Rectal smooth muscle tissue (tissue), 1 donor: ENCODE measurements around the gene RIOK2.
"Not testable (repeated sequence)": the region's sequence is repeated elsewhere in the genome, so short reads cannot be mapped to it uniquely, and the experiment has no call there.

Experiments
- H3K27ac ChIP-seq: one replicate; pipeline ENCODE4 v1.7.0; 2013; ENCODE audit warnings: low read depth, low read length, inconsistent platforms
- H3K27me3 ChIP-seq: one replicate; pipeline ENCODE4 v1.7.0; 2013; ENCODE audit warnings: low read length; ENCODE audit not compliant: control insufficient read depth, insufficient read depth
- H3K36me3 ChIP-seq: one replicate; pipeline ENCODE4 v1.7.0; 2013; ENCODE audit warnings: low read length; ENCODE audit not compliant: control insufficient read depth, insufficient read depth
- H3K4me1 ChIP-seq: one replicate; pipeline ENCODE4 v1.7.0; 2013; ENCODE audit warnings: low read length; ENCODE audit not compliant: control insufficient read depth, insufficient read depth
- H3K4me3 ChIP-seq: one replicate; pipeline ENCODE4 v1.7.0; 2013; ENCODE audit warnings: low read length
- H3K9ac ChIP-seq: one replicate; pipeline ENCODE4 v1.7.0; 2013; ENCODE audit warnings: low read length

RIOK2 gene

DNA sequence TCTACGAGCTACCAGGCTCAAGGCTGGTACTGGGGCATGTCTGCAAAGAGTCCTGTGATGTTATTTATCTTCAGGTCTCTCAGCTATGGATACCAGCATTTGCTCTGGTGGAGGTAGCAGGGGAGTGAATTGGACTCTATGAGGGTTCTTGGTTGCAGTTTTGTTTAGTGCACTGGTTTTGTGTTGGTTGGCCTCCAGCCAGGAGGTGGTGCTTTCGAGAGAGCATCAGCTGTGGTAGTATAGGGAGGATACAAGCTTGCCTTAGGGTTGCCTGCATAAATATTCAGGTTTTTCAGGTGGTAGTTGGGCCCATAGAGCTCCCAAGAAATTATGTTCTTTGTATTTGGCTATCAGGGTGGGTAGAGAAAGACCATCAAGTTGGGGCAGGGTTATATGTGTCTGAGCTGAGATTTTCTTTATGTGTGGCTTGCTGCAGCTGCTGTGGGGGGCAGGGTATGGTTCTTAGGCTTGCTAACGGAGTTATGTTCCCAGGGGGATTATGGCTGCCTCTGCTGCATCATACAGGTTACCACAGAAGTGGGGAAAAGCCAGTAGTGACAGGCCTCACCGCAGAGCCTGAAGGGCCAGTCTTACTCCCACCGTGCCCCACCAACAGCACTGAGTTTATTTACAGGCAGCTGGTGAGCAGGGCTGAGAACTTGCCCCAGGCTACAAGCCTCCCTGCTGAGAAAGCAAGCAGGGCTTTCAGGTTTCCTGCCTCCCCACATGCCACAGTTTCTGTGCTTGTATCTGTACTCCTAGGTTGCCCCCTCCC is 9.7 kb upstream of the RIOK2 start:
- Histone ChIP-seq H3K27me3 (no peaks in the 10 kb centered on the region), H3K4me3 (no peak overlapping the region), H3K27ac (no peak overlapping the region)

DNA sequence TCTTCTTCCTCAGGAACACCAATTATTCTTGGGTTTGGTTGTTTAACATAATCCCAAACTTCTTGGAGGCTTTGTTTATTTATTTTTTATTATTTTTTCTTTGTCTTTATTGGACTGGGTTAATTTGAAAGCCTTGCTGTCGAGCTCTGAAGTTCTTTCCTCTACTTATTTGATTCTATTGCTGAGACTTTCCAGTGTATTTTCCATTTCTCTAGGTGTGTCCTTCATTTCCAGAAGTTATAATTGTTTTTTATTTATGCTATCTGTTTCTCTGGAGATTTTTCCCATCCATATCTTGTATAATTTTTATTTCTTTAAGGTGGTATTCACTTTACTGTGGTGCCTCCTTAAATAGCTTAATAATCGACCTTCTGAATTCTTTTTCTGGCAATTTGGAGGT is 8.8 kb upstream of the RIOK2 start:
- Histone ChIP-seq H3K4me1 (no peaks in the 10 kb centered on the region), H3K9ac (no peak overlapping the region), H3K27ac (no peak overlapping the region), H3K4me3 (no peak overlapping the region), H3K27me3 (no peaks in the 10 kb centered on the region), H3K36me3 (no peaks in the 10 kb centered on the region)

More for the DNA sequence above, 9.7 kb upstream of the RIOK2 start:
- no peaks in the 10 kb centered on the region for H3K4me1 ChIP-seq
- H3K9ac ChIP-seq: no peak overlapping the region
- H3K36me3 ChIP-seq: no peaks in the 10 kb centered on the region

DNA sequence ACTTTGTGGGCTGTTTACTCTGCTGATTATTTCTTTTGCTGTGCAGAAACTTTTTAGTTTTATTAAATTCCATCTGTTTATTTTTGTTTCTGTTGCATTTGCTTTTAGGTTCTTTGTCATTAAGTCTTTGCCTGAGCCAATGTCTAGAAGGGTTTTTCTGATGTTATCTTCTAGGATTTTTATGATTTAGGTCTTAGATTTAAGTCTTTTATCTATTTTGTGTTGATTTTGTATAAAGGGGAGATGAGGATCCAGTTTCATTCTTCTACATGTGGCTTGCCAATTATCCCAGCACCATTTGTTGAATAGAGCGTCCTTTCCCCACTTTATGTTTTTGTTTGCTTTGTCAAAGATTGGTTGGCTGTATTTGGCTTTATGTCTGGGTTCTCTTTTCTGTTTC is 6.5 kb upstream of the RIOK2 start:
- not testable (repeated sequence) for H3K9ac ChIP-seq, H3K4me1 ChIP-seq, H3K27me3 ChIP-seq, H3K27ac ChIP-seq, H3K4me3 ChIP-seq, H3K36me3 ChIP-seq

- no peaks in the 10 kb centered on the region for H3K36me3 ChIP-seq
- no peaks in the 10 kb centered on the region for H3K27me3 ChIP-seq
- H3K4me3 ChIP-seq: peak overlapping the region; percentile 98
- no peak overlapping the region for H3K9ac ChIP-seq
- H3K27ac ChIP-seq: peak overlapping the region; percentile 96
- peaks cover 11% of the 10 kb centered on the region for H3K4me1 ChIP-seq
Measured at GRCh38 chr5:97183930-97184213, 825 bp upstream of the RIOK2 start.

GRCh38 chr5:97182571-97183099 is 412 bp downstream of the RIOK2 start:
- peak overlapping the region; percentile 98 for H3K4me3 ChIP-seq

GRCh38 chr5:97181856-97182545 is 1.0 kb downstream of the RIOK2 start:
- Histone ChIP-seq H3K27ac (no peak overlapping the region), H3K9ac (peak overlapping the region; percentile 52), H3K27me3 (no peaks in the 10 kb centered on the region)

More at GRCh38 chr5:97182571-97183099, 412 bp downstream of the RIOK2 start:
- no peaks in the 10 kb centered on the region for H3K27me3 ChIP-seq
- peak overlapping the region; percentile 98 for H3K9ac ChIP-seq
- peaks cover 11% of the 10 kb centered on the region for H3K4me1 ChIP-seq
- peaks cover 8% of the 10 kb centered on the region for H3K36me3 ChIP-seq
- H3K27ac ChIP-seq: peak overlapping the region; percentile 96

DNA sequence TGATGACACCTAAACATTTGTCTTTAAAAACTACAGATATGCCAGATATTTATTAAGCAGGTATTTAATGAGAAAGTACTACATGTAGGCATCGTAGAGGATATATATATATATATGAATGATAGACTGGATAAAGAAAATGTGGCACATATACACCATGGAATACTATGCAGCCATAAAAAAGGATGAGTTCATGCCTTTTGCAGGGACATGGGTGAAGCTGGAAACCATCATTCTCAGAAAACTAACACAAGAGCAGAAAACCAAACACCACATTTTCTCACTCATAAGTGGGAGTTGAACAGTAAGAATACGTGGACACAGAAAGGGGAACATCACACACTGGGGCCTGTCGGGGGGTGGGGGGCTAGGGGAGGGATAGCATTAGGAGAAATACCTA is 3.6 kb downstream of the RIOK2 start:
- Histone ChIP-seq H3K36me3 (peaks cover 12% of the 10 kb centered on the region), H3K4me1 (peaks cover 11% of the 10 kb centered on the region)
- H3K27me3 ChIP-seq, H3K9ac ChIP-seq, H3K27ac ChIP-seq, H3K4me3 ChIP-seq: not testable (repeated sequence)

More at GRCh38 chr5:97181856-97182545, 1.0 kb downstream of the RIOK2 start:
- Histone ChIP-seq H3K4me1 (peaks cover 11% of the 10 kb centered on the region), H3K36me3 (peaks cover 8% of the 10 kb centered on the region), H3K4me3 (peak overlapping the region; percentile 98)

DNA sequence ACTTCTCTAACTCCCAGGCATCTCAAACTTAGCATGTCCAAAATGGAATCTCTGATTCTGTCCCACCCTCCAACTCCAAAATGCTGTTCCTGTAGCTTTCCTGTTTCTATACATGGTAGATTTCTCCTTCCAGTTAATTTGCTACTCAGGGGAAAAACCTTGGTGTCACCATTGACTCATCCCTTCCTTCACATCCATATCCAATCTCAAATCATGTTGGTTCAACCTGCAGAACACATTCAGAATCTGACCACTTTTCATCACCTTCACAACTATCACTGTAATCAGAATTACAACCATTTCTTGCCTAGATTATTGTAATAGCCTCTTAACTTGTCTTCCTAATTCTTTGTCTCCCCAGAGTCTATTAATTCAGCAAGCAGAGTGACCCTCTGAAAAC is 10.8 kb downstream of the RIOK2 start:
- no peak overlapping the region for H3K9ac ChIP-seq
- no peaks in the 10 kb centered on the region for H3K4me1 ChIP-seq
- no peak overlapping the region for H3K27ac ChIP-seq
- H3K36me3 ChIP-seq: peaks cover 12% of the 10 kb centered on the region
- H3K4me3 ChIP-seq: no peak overlapping the region
- no peaks in the 10 kb centered on the region for H3K27me3 ChIP-seq

DNA sequence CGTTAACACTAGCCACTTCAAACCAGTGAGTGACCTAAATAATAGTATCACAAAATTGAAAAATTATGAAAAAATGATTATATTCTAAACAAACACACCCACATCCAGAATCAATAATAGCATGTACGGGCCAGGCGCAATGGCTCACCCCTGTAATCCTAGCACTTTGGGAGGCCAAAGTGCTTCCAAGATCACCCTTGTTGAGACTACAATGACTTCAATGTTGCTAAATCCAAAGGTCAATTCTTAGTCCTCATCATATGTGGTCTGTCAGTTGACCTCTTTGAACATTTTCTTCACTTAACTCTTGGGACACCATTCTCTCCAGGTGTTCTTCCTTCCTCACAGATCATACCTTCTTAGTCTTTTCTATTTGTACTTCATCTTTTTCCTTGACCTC is 11.3 kb downstream of the RIOK2 start:
- Histone ChIP-seq H3K27ac (no peak overlapping the region), H3K36me3 (peaks cover 12% of the 10 kb centered on the region), H3K9ac (no peak overlapping the region), H3K4me1 (no peaks in the 10 kb centered on the region), H3K27me3 (no peaks in the 10 kb centered on the region), H3K4me3 (no peak overlapping the region)

- no peak overlapping the region for H3K4me3 ChIP-seq
- H3K9ac ChIP-seq: no peak overlapping the region
- H3K27ac ChIP-seq: no peak overlapping the region
- H3K4me1 ChIP-seq: no peaks in the 10 kb centered on the region
- H3K27me3 ChIP-seq: no peaks in the 10 kb centered on the region
- peaks cover 5% of the 10 kb centered on the region for H3K36me3 ChIP-seq
Measured at GRCh38 chr5:97167435-97167834, 15.6 kb downstream of the RIOK2 start.

DNA sequence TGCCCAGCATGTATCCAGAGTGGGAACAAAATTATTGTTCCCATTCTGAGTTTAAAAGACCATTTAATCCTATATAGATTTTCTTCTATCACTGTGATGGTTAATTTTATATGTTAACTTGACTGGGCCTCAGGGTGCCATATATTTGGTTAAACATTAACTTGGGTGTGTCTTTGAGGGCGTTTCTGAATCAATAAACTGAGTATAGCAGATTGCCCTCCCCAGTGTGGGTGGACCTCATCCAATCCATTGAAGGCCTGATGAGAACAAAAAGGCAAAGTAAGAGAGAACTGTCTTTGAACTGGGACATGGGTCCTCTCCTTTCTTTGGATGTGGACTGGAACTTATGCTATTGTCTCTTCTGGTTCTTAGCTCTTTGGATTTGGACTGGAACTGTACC is 17.3 kb downstream of the RIOK2 start:
- Histone ChIP-seq H3K27ac (no peak overlapping the region), H3K4me3 (no peak overlapping the region), H3K27me3 (no peaks in the 10 kb centered on the region), H3K4me1 (no peaks in the 10 kb centered on the region), H3K9ac (no peak overlapping the region), H3K36me3 (peaks cover 8% of the 10 kb centered on the region)

- Histone ChIP-seq H3K27me3 (no peaks in the 10 kb centered on the region), H3K27ac (no peak overlapping the region), H3K4me3 (no peak overlapping the region), H3K36me3 (peaks cover 6% of the 10 kb centered on the region), H3K4me1 (no peaks in the 10 kb centered on the region), H3K9ac (no peak overlapping the region)
Measured at GRCh38 chr5:97164846-97165245, 18.2 kb downstream of the RIOK2 start.
